Thyroid gland (tissue), 4 donors: ENCODE data around the gene CST9L.

Experiments
- POLR2A ChIP-seq, 2 donors: fragments of 450-650 bp; IDR thresholded peaks; one replicate each; pipeline ENCODE4 v1.6.1; 2017; ENCODE audit warnings: antibody characterized with exemption in 2 of 2, mild to moderate bottlenecking in 2 of 2, moderate library complexity in 1 of 2
- TF ChIP-seq, protein P1 (sequence below), 6 experiments: fragments of 200-600 bp in 3 of 6; fragments of 450-650 bp in 3 of 6; sonication (generic) in 3 of 6; IDR thresholded peaks; one replicate each; pipeline ENCODE4 v1.5.1; 2016 to 2019; ENCODE audit warnings: antibody characterized with exemption in 6 of 6, mild to moderate bottlenecking in 2 of 6, inconsistent platforms in 1 of 6, moderate library complexity in 1 of 6

DNA sequence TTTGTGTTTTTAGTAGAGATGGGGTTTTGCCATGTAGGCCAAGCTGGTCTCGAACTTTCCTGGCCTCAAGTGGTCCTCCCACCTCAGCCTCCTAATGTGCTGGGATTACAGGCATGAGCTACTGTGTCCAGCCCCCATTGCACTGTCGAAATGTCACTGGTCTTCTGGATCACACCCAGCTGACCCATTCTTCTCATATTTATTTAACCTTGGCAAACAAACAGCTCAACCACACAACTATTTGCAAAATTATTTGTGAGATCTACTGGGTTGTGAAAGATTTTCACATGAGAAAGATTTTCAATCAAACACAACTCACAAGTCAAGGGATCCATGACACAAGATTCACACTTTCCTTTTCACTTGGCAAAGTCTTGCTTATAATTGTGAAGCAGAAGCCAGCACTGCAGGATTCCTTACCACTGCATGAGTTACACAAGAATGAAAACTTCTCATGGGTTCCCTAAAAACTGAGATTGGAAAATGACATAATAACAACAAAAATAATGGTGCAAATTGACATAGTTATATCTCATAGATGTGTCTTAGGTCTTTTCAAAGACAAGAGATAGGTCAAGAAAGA, 2.0 kb upstream of the CST9L start:
- TF ChIP-seq, protein P1, sequence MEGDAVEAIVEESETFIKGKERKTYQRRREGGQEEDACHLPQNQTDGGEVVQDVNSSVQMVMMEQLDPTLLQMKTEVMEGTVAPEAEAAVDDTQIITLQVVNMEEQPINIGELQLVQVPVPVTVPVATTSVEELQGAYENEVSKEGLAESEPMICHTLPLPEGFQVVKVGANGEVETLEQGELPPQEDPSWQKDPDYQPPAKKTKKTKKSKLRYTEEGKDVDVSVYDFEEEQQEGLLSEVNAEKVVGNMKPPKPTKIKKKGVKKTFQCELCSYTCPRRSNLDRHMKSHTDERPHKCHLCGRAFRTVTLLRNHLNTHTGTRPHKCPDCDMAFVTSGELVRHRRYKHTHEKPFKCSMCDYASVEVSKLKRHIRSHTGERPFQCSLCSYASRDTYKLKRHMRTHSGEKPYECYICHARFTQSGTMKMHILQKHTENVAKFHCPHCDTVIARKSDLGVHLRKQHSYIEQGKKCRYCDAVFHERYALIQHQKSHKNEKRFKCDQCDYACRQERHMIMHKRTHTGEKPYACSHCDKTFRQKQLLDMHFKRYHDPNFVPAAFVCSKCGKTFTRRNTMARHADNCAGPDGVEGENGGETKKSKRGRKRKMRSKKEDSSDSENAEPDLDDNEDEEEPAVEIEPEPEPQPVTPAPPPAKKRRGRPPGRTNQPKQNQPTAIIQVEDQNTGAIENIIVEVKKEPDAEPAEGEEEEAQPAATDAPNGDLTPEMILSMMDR (IDR thresholded peaks at IDR 0.05), result no peak
- no peak for TF ChIP-seq POLR2A (IDR thresholded peaks at IDR 0.05)
